GM21390 (cell line): ENCODE results near the gene SRSF3.
A peak's percentile ranks its signal among the peaks of the same experiment; 100 is the strongest.
"Not testable (repeated sequence)": the region's sequence is repeated elsewhere in the genome, so short reads cannot be mapped to it uniquely, and the experiment has no call there.

Source experiments
- ATAC-seq: cut with Tn5 transposase; IDR thresholded peaks from one replicate; pipeline ENCODE4 v1.9.1; 2021; ENCODE audit not compliant: unreplicated experiment

SRSF3 gene

GRCh38 chr6:36594029-36594815, at the start of gene SRSF3:
TSS of gene SRSF3 (plus strand) at chr6:36594362. CDS start at chr6:36596763, 2,401 bp downstream.
- peak; percentile 78 for ATAC-seq

GRCh38 chr6:36545767-36546307, 48.3 kb upstream of the SRSF3 start:
- ATAC-seq = no peak

GRCh38 chr6:36546308-36546919, 47.7 kb upstream of the SRSF3 start:
- ATAC-seq = no peak

GRCh38 chr6:36546920-36547645, 47.1 kb upstream of the SRSF3 start, which contains the start of gene STK38:
TSS of gene STK38 (minus strand) at chr6:36547479. CDS start at chr6:36540202, 7,277 bp downstream.
- ATAC-seq = peak; percentile 76

GRCh38 chr6:36547646-36548400, 46.3 kb upstream of the SRSF3 start:
- no peak for ATAC-seq

GRCh38 chr6:36548401-36548743, 45.8 kb upstream of the SRSF3 start:
- ATAC-seq = no peak

GRCh38 chr6:36550473-36551000, 43.6 kb upstream of the SRSF3 start:
- ATAC-seq = no peak

- ATAC-seq = no peak
Measured at GRCh38 chr6:36555750-36556252, 38.4 kb upstream of the SRSF3 start.

- ATAC-seq = no peak
Measured at GRCh38 chr6:36556281-36556680, 37.9 kb upstream of the SRSF3 start.

GRCh38 chr6:36559011-36559793, 35.0 kb upstream of the SRSF3 start:
- no peak for ATAC-seq

GRCh38 chr6:36560822-36561221, 33.3 kb upstream of the SRSF3 start:
- no peak for ATAC-seq

- ATAC-seq = no peak
Measured at GRCh38 chr6:36563237-36563927, 30.8 kb upstream of the SRSF3 start.

GRCh38 chr6:36563928-36564284, 30.3 kb upstream of the SRSF3 start:
- no peak for ATAC-seq

GRCh38 chr6:36566418-36566905, 27.7 kb upstream of the SRSF3 start:
- no peak for ATAC-seq

GRCh38 chr6:36570264-36570663, 23.9 kb upstream of the SRSF3 start:
- ATAC-seq = no peak

GRCh38 chr6:36571122-36572043, 22.8 kb upstream of the SRSF3 start:
- no peak for ATAC-seq

GRCh38 chr6:36572353-36573311, 21.5 kb upstream of the SRSF3 start:
- ATAC-seq = not testable (repeated sequence)
